GM12878 (cell line): ENCODE measurements around the gene PPP1CA. TPM values are rescaled to one million over a fixed set of nuclear protein-coding genes. Genes with fewer than 3 reads are reported as not detected.

Experiments used
- ATAC-seq: fragments of 200-7000 bp; cut with Tn5 transposase; 3 replicates; pipeline ENCODE4 v1.9.1; 2020; ENCODE audit warnings: mild to moderate bottlenecking, moderate library complexity
- BruUV-seq: library from RNA; stranded (reverse); fragments of 400-500 nt; replicated peaks from 2 replicates; lab custom pipeline; 2021; lab: Mats Ljungman, UMichigan
- CTCF ChIA-PET: fragments of 300-600 bp; sonication (Branson Sonifier 250); formaldehyde crosslinking; extraction: SDS; loops from one replicate; lab custom pipeline; 2021; ENCODE audit warnings: inconsistent platforms; lab: Yijun Ruan, JAX
- POLR2A ChIA-PET: fragments of 350-600 bp; formaldehyde crosslinking; extraction: SDS; loops from one replicate; lab custom pipeline; 2021; ENCODE audit warnings: inconsistent platforms; lab: Charles Lee
- RAD21 ChIA-PET: fragments of 300-600 bp; sonication (Branson Sonifier 250); formaldehyde crosslinking; loops from one replicate; lab custom pipeline; 2023; ENCODE audit warnings: antibody characterized with exemption; ENCODE audit not compliant: unreplicated experiment; lab: Charles Lee
- SMC1A ChIA-PET: fragments of 300-600 bp; sonication (Branson Sonifier 250); formaldehyde crosslinking; loops from one replicate; lab custom pipeline; 2023; ENCODE audit not compliant: unreplicated experiment, uncharacterized antibody; lab: Charles Lee
- DNase-seq: peaks from one replicate; pipeline ENCODE4 v3.0.0-alpha.2; 2011; ENCODE audit warnings: low read depth, low spot score
- FAIRE-seq: peaks from 3 replicates; lab custom pipeline; 2011; peaks lifted over from hg19 to GRCh38; lab: Jason Lieb, UNC
- H2AFZ ChIP-seq: 2 replicates; pipeline ENCODE4 v1.6.0; 2011; ENCODE audit warnings: low read depth, low read length, control low read depth; ENCODE audit not compliant: control insufficient read depth
- H3K27ac ChIP-seq: 2 replicates; pipeline ENCODE4 v1.5.1; 2011; ENCODE audit warnings: control low read depth; ENCODE audit not compliant: control insufficient read depth, insufficient read depth
- H3K27me3 ChIP-seq, 2 experiments: replicated peaks in 1 of 2; 2 replicates each; pipeline versions ENCODE4 v1.6.0 to v1.6.1; 2011; ENCODE audit warnings: low read length in 1 of 2; ENCODE audit not compliant: control insufficient read depth in 2 of 2, insufficient read depth in 2 of 2
- H3K36me3 ChIP-seq, 2 experiments: 2 replicates each; pipeline ENCODE4 v1.5.1; 2011; ENCODE audit warnings: low read length in 1 of 2; ENCODE audit not compliant: control insufficient read depth in 2 of 2, insufficient read depth in 2 of 2
- H3K4me1 ChIP-seq: 2 replicates; pipeline ENCODE4 v1.6.1; 2011; ENCODE audit warnings: mild to moderate bottlenecking, low read length, moderate library complexity, mixed read lengths; ENCODE audit not compliant: control insufficient read depth, insufficient read depth
- H3K4me2 ChIP-seq: 2 replicates; pipeline ENCODE4 v1.6.0; 2011; ENCODE audit warnings: control low read depth; ENCODE audit not compliant: control insufficient read depth, insufficient read depth
- H3K4me3 ChIP-seq: fragments of 200-600 bp; sonication (generic); 2 replicates; pipeline ENCODE4 v1.5.1; 2016
- H3K79me2 ChIP-seq: 2 replicates; pipeline ENCODE4 v1.6.0; 2011; ENCODE audit warnings: low read length; ENCODE audit not compliant: control insufficient read depth, insufficient read depth
- H3K9ac ChIP-seq: 2 replicates; pipeline ENCODE4 v1.8.0; 2011; ENCODE audit warnings: low read length, control low read depth, mixed read lengths; ENCODE audit not compliant: control insufficient read depth, insufficient read depth
- H3K9me3 ChIP-seq: replicated peaks from 3 replicates; pipeline ENCODE4 v1.5.1; 2011; ENCODE audit warnings: mild to moderate bottlenecking, low read length; ENCODE audit not compliant: control insufficient read depth, insufficient read depth
- H4K20me1 ChIP-seq: 2 replicates; pipeline ENCODE4 v1.6.0; 2011; ENCODE audit not compliant: control insufficient read depth, insufficient read depth
- CHD1 ChIP-seq: IDR thresholded peaks from 2 replicates; pipeline ENCODE4 v1.6.1; 2012; ENCODE audit warnings: low read depth, low read length, improper control_type of control experiment
- POLR2AphosphoS5 ChIP-seq: IDR thresholded peaks from 2 replicates; pipeline ENCODE4 v1.6.1; 2011; ENCODE audit warnings: mild to moderate bottlenecking, low read length, inconsistent platforms
- YBX1 ChIP-seq: fragments of 450-650 bp; IDR thresholded peaks from 2 replicates; pipeline ENCODE4 v1.6.1; 2016; ENCODE audit warnings: antibody characterized with exemption
- WGBS: methylation state at CpG from one replicate; pipeline ENCODE4 v1.1.6; 2016; ENCODE audit warnings: low lambda C conversion rate; ENCODE audit not compliant: insufficient replicate concordance, insufficient coverage; ENCODE audit errors: missing lambda C conversion rate; 5-methylcytosine and 5-hydroxymethylcytosine counted together
- in situ Hi-C: fragments of 300-500 bp; cut with MboI; formaldehyde crosslinking; loops from 9 replicates; pipeline ENCODE4 v1.14.3; 2018; ENCODE audit warnings: mixed read lengths
- intact Hi-C: fragments of 100-400 bp; cut with micrococcal nuclease; formaldehyde crosslinking; loops from one replicate; pipeline ENCODE4 v1.14.2; 2022; ENCODE audit not compliant: unreplicated experiment
- polyA plus RNA-seq, 11 experiments: library from polyadenylated mRNA; depleted of rRNA in 4 of 11; unstranded in 6 of 11; stranded (reverse) in 5 of 11; fragments of >200 nt; fragmentation: Nextera tagmentation in 4 of 11; fragmentation: Illumina TruSeq in 1 of 11; extraction: Ambion mirVana in 4 of 11; extraction: Trizol in 1 of 11; gene quantifications; 1 replicate in 1 of 11; 2 replicates in 10 of 11; pipeline versions ENCODE4 v1.2.1 to v1.2.3, GENCODE V29; 2011 to 2016; ENCODE audit warnings: inconsistent platforms in 2 of 11, missing spikeins in 2 of 11, low read depth in 1 of 11
- total RNA-seq, 4 experiments: library from RNA; depleted of rRNA in 3 of 4; stranded (reverse); fragments of >200 nt in 3 of 4; fragmentation: Illumina TruSeq in 1 of 4; extraction: Trizol in 1 of 4; gene quantifications; 2 replicates each; pipeline versions ENCODE4 v1.2.1 to v1.2.3, GENCODE V29; 2013 to 2021
- TF ChIP-seq, protein P1 (sequence below): fragments of 450-650 bp; IDR thresholded peaks from 2 replicates; pipeline ENCODE4 v1.6.1; 2017; ENCODE audit warnings: borderline replicate concordance

The PPP1CA gene
- total and polyA plus RNA-seq, 10 of the 15 experiments (the other 5 are each of a cell fraction or from before 2014, with no cell fraction given), result 26.4 to 458 (median 240) TPM

DNA sequence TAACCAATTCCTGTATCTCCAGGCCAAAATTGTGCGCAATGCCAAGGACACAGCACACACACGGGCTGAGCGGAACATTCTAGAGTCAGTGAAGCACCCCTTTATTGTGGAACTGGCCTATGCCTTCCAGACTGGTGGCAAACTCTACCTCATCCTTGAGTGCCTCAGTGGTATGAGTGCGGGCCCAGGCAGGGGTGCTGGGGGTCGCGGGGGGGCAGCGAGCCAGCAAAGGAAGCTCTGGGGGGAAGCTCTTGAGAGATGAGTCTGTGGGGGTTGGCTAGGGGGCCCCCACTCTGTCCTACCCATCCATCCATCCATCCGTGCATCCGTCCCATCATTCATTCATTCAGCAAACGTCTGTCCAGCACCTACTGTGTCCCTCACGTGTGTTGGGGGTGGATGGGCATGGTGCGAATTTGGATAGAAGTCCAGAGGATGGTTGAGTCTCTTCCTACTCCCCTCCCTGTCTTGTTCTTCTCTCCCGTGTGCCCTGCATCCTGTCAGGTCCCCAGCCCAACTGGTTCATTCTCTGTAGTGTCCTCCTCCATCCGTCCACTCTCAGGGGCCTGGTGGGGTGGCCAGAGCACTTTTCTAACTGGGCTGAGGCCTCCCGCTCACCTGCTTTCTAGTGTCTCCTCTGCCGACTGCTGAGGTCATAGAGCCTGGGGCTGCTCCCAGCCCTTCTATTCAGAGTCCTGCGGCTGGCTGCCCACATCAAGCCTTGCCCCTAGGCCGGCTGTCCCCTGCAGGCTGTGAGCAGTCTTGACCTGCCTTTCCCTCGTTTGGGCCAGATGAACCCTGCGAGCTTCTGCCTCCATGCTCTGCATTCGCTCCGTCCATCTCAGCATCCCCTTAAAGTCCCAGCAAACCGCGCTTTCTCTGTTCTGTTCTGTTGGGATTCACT is 29.9 kb upstream of the PPP1CA start:
- ATAC-seq (no peak), FAIRE-seq (no peak), DNase-seq (no peak)
- Histone ChIP-seq H3K9ac (no peak overlapping the region), H4K20me1 (no peaks in the 10 kb centered on the region), H3K36me3 (peaks cover 6 to 20% of the 10 kb centered on the region in 2 experiments; a peak in 3 of 4 replicates), H3K27me3 (no peaks in the 10 kb centered on the region), H2AFZ (no peak overlapping the region), H3K4me2 (no peak overlapping the region), H3K27ac (no peak overlapping the region), H3K79me2 (peaks cover 49% of the 10 kb centered on the region), H3K4me3 (no peak overlapping the region), H3K4me1 (peaks cover 26% of the 10 kb centered on the region), H3K9me3 (no peaks in the 10 kb centered on the region)
- in situ Hi-C loops, result no loop called here
- WGBS, result 86% methylated on average over 23 of the region's 24 CpGs
- intact Hi-C loops, result no loop called here
- TF ChIP-seq CHD1 (no peak), POLR2AphosphoS5 (peak; percentile 53; the same call in 1 of the 2 replicates), YBX1 (no peak)
- TF ChIP-seq, protein P1, sequence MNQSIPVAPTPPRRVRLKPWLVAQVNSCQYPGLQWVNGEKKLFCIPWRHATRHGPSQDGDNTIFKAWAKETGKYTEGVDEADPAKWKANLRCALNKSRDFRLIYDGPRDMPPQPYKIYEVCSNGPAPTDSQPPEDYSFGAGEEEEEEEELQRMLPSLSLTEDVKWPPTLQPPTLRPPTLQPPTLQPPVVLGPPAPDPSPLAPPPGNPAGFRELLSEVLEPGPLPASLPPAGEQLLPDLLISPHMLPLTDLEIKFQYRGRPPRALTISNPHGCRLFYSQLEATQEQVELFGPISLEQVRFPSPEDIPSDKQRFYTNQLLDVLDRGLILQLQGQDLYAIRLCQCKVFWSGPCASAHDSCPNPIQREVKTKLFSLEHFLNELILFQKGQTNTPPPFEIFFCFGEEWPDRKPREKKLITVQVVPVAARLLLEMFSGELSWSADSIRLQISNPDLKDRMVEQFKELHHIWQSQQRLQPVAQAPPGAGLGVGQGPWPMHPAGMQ, result no peak
- ChIA-PET CTCF (interaction anchor here (0.6 to 1.3 kb wide), 2 partner anchors 30 to 106 kb away, joined by 3 to 4 read pairs; partner anchors contain the start of gene PPP1CA), POLR2A (interaction anchor here (0.7 to 4.4 kb wide), 3 partner anchors 9 to 37 kb away, joined by 3 to 22 read pairs (median 4); partner anchors contain the start of gene TMEM134), RAD21 (no interaction called here), SMC1A (no interaction called here)
- BruUV-seq, result no TSS peak
